Measurements from ENCODE around the gene HMGB3.

- TF ChIP-seq POLR2A (IDR thresholded peaks at IDR 0.05) (no peak), CTCF (IDR thresholded peaks at IDR 0.05) (no peak), EP300 (IDR thresholded peaks at IDR 0.05) (no peak)
Measured at GRCh38 chrX:150959557-150959956, 23.6 kb upstream of the HMGB3 start.
